Tibial nerve (tissue), 4 donors: ENCODE results near the gene ZNF792.

Source experiments
- EP300 ChIP-seq, 2 donors: sonication (generic); formaldehyde crosslinking; IDR thresholded peaks; one replicate each; pipeline ENCODE4 v1.6.1; 2017; ENCODE audit warnings: antibody characterized with exemption in 2 of 2, mild to moderate bottlenecking in 1 of 2
- POLR2A ChIP-seq, 2 donors: fragments of 450-650 bp; IDR thresholded peaks; one replicate each; pipeline ENCODE4 v1.6.1; 2017; ENCODE audit warnings: antibody characterized with exemption in 2 of 2, mild to moderate bottlenecking in 2 of 2, moderate library complexity in 2 of 2
- TF ChIP-seq, protein P1 (sequence below), 5 experiments: fragments of 200-600 bp in 3 of 5; fragments of 450-650 bp in 2 of 5; sonication (generic) in 3 of 5; IDR thresholded peaks; one replicate each; pipeline ENCODE4 v1.5.1; 2016 to 2019; ENCODE audit warnings: antibody characterized with exemption in 5 of 5, mild to moderate bottlenecking in 3 of 5, moderate library complexity in 2 of 5

DNA sequence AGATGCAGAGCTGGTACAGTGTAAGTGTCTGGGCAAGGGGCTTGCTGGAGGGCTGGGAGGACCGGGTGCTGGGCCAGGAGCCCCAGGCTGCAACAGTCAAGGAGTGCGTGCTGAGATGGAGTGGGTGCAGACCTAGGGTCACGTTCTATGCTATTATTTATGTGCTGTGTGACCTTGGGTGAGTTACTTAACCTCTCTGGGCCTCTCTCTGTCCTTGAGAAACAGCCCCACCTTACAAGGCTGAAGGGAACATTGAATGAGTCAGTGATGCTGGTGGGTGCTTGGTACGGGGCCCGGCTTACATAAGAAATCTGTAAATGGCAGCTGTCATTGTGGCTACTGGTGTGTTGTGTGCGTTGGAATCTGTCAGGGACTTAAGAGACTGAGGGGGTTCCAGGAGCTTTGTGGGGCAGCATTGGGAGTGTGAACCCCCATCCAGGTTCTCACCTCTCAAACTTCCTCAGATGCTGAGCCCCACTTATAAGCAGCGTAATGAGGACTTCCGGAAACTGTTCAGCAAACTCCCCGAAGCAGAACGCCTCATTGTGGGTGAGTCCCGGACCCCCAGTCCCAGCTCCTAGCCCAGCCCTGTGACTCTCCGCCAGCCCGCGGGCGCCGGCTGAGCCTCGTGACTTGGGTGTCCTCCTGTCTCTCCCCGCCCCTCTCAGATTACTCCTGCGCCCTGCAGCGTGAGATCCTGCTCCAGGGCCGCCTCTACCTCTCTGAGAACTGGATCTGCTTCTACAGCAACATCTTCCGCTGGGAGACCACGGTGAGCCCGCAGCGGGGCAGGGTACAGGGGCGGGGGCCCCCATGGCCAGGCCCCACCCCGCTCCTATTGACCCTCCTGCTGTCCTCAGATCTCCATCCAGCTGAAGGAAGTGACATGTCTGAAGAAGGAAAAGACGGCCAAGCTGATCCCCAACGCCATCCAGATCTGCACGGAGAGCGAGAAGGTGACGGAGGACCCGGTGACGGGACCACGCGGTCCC is 45.7 kb upstream of the ZNF792 start:
- TF ChIP-seq, protein P1, sequence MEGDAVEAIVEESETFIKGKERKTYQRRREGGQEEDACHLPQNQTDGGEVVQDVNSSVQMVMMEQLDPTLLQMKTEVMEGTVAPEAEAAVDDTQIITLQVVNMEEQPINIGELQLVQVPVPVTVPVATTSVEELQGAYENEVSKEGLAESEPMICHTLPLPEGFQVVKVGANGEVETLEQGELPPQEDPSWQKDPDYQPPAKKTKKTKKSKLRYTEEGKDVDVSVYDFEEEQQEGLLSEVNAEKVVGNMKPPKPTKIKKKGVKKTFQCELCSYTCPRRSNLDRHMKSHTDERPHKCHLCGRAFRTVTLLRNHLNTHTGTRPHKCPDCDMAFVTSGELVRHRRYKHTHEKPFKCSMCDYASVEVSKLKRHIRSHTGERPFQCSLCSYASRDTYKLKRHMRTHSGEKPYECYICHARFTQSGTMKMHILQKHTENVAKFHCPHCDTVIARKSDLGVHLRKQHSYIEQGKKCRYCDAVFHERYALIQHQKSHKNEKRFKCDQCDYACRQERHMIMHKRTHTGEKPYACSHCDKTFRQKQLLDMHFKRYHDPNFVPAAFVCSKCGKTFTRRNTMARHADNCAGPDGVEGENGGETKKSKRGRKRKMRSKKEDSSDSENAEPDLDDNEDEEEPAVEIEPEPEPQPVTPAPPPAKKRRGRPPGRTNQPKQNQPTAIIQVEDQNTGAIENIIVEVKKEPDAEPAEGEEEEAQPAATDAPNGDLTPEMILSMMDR (IDR thresholded peaks at IDR 0.05): no peak
- TF ChIP-seq EP300 (IDR thresholded peaks at IDR 0.05): no peak
- no peak for TF ChIP-seq POLR2A (IDR thresholded peaks at IDR 0.05)
